ENCODE results near the gene MEGF6.

DNA sequence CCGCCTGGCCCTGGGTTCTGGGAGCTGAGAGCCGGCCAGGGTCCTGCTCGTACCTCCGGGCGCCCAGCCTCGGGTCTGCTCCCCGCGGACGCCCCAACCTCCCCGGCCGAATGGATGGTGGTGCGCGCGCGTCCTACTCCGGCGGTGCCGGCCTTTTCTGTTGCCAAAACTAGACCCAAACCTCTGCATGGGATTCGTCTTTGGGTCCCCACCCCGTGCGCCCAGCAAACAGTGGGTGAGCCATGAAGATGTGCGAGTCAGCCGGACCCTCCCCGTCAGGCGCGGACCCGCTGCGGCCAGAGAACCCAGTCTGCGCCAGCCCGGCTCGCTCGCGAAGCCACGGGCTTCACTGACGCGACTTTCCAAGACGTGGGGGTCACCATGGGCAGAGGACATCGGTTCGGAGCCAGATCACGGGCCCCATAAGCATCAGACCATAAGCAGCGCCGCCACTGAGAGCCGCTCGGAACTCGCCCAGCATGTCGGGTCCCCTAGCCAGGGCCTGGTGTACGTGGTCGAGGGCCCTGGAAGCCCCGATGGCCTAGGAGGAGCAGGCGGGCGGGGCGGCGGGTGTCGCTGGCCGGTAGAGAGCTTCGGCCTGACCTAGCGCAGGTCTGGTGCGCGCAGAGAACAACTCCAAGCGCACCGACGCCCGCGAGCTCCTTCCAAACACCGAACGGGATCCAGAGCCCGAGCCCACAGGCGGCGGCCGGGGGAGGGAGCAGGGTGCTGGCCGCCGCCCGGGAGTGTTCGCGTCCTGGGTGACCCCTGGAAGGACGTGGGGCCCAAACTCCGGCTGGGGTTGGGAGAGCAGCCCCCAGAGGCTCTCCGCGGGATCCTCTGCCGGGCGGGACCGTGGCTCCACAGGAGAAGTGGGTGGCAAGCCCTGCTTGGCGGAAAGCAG, 40.0 kb upstream of the MEGF6 start:
- TF ChIP-seq, protein P1, sequence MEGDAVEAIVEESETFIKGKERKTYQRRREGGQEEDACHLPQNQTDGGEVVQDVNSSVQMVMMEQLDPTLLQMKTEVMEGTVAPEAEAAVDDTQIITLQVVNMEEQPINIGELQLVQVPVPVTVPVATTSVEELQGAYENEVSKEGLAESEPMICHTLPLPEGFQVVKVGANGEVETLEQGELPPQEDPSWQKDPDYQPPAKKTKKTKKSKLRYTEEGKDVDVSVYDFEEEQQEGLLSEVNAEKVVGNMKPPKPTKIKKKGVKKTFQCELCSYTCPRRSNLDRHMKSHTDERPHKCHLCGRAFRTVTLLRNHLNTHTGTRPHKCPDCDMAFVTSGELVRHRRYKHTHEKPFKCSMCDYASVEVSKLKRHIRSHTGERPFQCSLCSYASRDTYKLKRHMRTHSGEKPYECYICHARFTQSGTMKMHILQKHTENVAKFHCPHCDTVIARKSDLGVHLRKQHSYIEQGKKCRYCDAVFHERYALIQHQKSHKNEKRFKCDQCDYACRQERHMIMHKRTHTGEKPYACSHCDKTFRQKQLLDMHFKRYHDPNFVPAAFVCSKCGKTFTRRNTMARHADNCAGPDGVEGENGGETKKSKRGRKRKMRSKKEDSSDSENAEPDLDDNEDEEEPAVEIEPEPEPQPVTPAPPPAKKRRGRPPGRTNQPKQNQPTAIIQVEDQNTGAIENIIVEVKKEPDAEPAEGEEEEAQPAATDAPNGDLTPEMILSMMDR (IDR thresholded peaks at IDR 0.05; ENCODE audit: control extremely low read depth in 1 of 3, insufficient read depth in 1 of 3, low read depth in 1 of 3, low read length in 3 of 3), result no peak
- TF ChIP-seq EZH2 (IDR thresholded peaks at IDR 0.05; ENCODE audit: low read depth, low read length, severe bottlenecking), result peak; percentile 98
- no peak for TF ChIP-seq JUND (IDR thresholded peaks at IDR 0.05; ENCODE audit: low read length)
- no peak for TF ChIP-seq TEAD4 (IDR thresholded peaks at IDR 0.05; ENCODE audit: low read depth, low read length)

All from H1 (cell line).